GM18508 (cell line): Measurements from ENCODE around the gene IFNLR1.

Source experiments
- ATAC-seq: cut with Tn5 transposase; IDR thresholded peaks from one replicate; pipeline ENCODE4 v1.9.1; 2021; ENCODE audit warnings: moderate number of reproducible peaks; ENCODE audit not compliant: insufficient read depth, unreplicated experiment

Gene IFNLR1

GRCh38 chr1:24110642-24111261 lies 76.3 kb downstream of the IFNLR1 start:
- no peak for ATAC-seq

GRCh38 chr1:24109686-24110475 lies 77.2 kb downstream of the IFNLR1 start:
- ATAC-seq: no peak

- ATAC-seq: no peak
Measured at GRCh38 chr1:24109166-24109483, 78.0 kb downstream of the IFNLR1 start.

GRCh38 chr1:24108334-24109165 lies 78.5 kb downstream of the IFNLR1 start:
- ATAC-seq: no peak

- ATAC-seq: no peak
Measured at GRCh38 chr1:24107462-24108138, 79.5 kb downstream of the IFNLR1 start.

GRCh38 chr1:24105368-24106160 lies 81.5 kb downstream of the IFNLR1 start:
- no peak for ATAC-seq

- ATAC-seq: no peak
Measured at GRCh38 chr1:24104854-24105253, 82.2 kb downstream of the IFNLR1 start.
